GM23338 (cell line): ENCODE results near the gene ATG4C. TPM values are rescaled to one million over a fixed set of nuclear protein-coding genes. Genes with fewer than 3 reads are reported as not detected.

Experiments used
- ATAC-seq: fragments of 200-7000 bp; cut with Tn5 transposase; 3 replicates; pipeline ENCODE4 v1.9.1; 2020
- DNase-seq: peaks from one replicate; pipeline ENCODE4 v3.0.0-alpha.2; 2015; ENCODE audit warnings: low spot score
- H2AFZ ChIP-seq: fragments of 200-600 bp; sonication (generic); 2 replicates; pipeline ENCODE4 v1.8.0; 2016; ENCODE audit warnings: antibody characterized with exemption, mild to moderate bottlenecking, moderate library complexity
- H3F3A ChIP-seq: fragments of 200-600 bp; sonication (generic); replicated peaks from 2 replicates; pipeline ENCODE4 v1.8.0; 2017; ENCODE audit warnings: antibody characterized with exemption, mixed run types, low read depth
- H3K27ac ChIP-seq: fragments of 200-600 bp; sonication (generic); 2 replicates; pipeline ENCODE4 v1.6.1; 2016; ENCODE audit warnings: low read depth
- H3K27me3 ChIP-seq: fragments of 200-600 bp; sonication (generic); 2 replicates; pipeline ENCODE4 v1.8.0; 2016; ENCODE audit warnings: mild to moderate bottlenecking, mixed run types, moderate library complexity; ENCODE audit not compliant: insufficient read depth
- H3K36me3 ChIP-seq: fragments of 200-600 bp; sonication (generic); 2 replicates; pipeline ENCODE4 v1.8.0; 2016; ENCODE audit warnings: mild to moderate bottlenecking; ENCODE audit not compliant: insufficient read depth
- H3K4me1 ChIP-seq: fragments of 200-600 bp; sonication (generic); 2 replicates; pipeline ENCODE4 v1.8.0; 2016; ENCODE audit warnings: mild to moderate bottlenecking, moderate library complexity; ENCODE audit not compliant: insufficient read depth
- H3K4me2 ChIP-seq: fragments of 200-600 bp; sonication (generic); 2 replicates; pipeline ENCODE4 v1.7.1; 2017; ENCODE audit warnings: mixed run types
- H3K4me3 ChIP-seq: fragments of 200-600 bp; sonication (generic); 2 replicates; pipeline ENCODE4 v1.6.1; 2016; ENCODE audit warnings: mixed run types
- H3K79me2 ChIP-seq: fragments of 200-600 bp; sonication (generic); replicated peaks from 2 replicates; pipeline ENCODE4 v1.8.0; 2017; ENCODE audit warnings: mild to moderate bottlenecking; ENCODE audit not compliant: insufficient read depth
- H3K9me2 ChIP-seq: fragments of 200-600 bp; sonication (generic); 2 replicates; pipeline ENCODE4 v1.8.0; 2017; ENCODE audit not compliant: insufficient read depth
- H4K20me1 ChIP-seq: fragments of 200-600 bp; sonication (generic); replicated peaks from 2 replicates; pipeline ENCODE4 v1.8.0; 2017; ENCODE audit warnings: mild to moderate bottlenecking; ENCODE audit not compliant: insufficient read depth
- H3K27ac Mint-ChIP-seq: 2 replicates; pipeline ENCODE4 v1.8.0; 2020; ENCODE audit warnings: inconsistent platforms, mild to moderate bottlenecking, moderate library complexity, mixed read lengths
- H3K27me3 Mint-ChIP-seq: 3 replicates; pipeline ENCODE4 v1.8.0; 2022; ENCODE audit warnings: low read depth, mild to moderate bottlenecking, moderate library complexity, mixed read lengths, inconsistent platforms; ENCODE audit not compliant: insufficient read depth, poor library complexity
- H3K36me3 Mint-ChIP-seq: 3 replicates; pipeline ENCODE4 v1.8.0; 2021; ENCODE audit warnings: low read depth, mild to moderate bottlenecking, inconsistent platforms, moderate library complexity, mixed read lengths
- H3K4me1 Mint-ChIP-seq: 3 replicates; pipeline ENCODE4 v1.8.0; 2020; ENCODE audit warnings: mild to moderate bottlenecking, inconsistent platforms, mixed read lengths
- H3K4me3 Mint-ChIP-seq: 3 replicates; pipeline ENCODE4 v1.8.0; 2021; ENCODE audit warnings: moderate library complexity, mild to moderate bottlenecking, inconsistent platforms, mixed read lengths
- H3K9me3 Mint-ChIP-seq: 3 replicates; pipeline ENCODE4 v1.8.0; 2020; ENCODE audit warnings: moderate library complexity, mild to moderate bottlenecking, inconsistent platforms, mixed read lengths
- CREB1 ChIP-seq: fragments of 250-450 bp; sonication (Bioruptor Pico); IDR thresholded peaks from 2 replicates; pipeline ENCODE4 v1.5.0; 2020; ENCODE audit warnings: low read depth, mild to moderate bottlenecking, moderate library complexity
- EZH2phosphoT487 ChIP-seq: fragments of 200-600 bp; sonication (generic); IDR thresholded peaks from one replicate; pipeline ENCODE4 v1.8.1; 2018; ENCODE audit warnings: antibody characterized with exemption; ENCODE audit not compliant: unreplicated experiment
- NANOG ChIP-seq: IDR thresholded peaks from 2 replicates; pipeline ENCODE4 v1.6.1; 2016; ENCODE audit warnings: antibody characterized with exemption, borderline replicate concordance
- ZNF114 ChIP-seq: fragments of 250-450 bp; sonication (Bioruptor Pico); IDR thresholded peaks from 2 replicates; pipeline ENCODE4 v1.5.0; 2020; ENCODE audit warnings: mild to moderate bottlenecking, moderate library complexity
- ZNF331 ChIP-seq: fragments of 250-450 bp; sonication (Bioruptor Pico); IDR thresholded peaks from 2 replicates; pipeline ENCODE4 v1.5.0; 2020; ENCODE audit warnings: low read depth, mild to moderate bottlenecking, moderate library complexity
- polyA plus RNA-seq: library from polyadenylated mRNA; unstranded; fragments of >200 nt; fragmentation: Nextera tagmentation; extraction: Ambion mirVana; gene quantifications from 2 replicates; pipeline ENCODE4 v1.2.1, GENCODE V29; 2016
- total RNA-seq: library from RNA; depleted of rRNA; stranded (reverse); fragments of >200 nt; shearing (Covaris generic); gene quantifications from 2 replicates; pipeline ENCODE4 v1.2.3, GENCODE V29; 2014
- TF ChIP-seq, protein P1 (sequence below): IDR thresholded peaks from one replicate; pipeline ENCODE4 v1.6.1; 2018; ENCODE audit warnings: antibody characterized with exemption; ENCODE audit not compliant: unreplicated experiment
- TF ChIP-seq, protein P2 (sequence below): IDR thresholded peaks from 2 replicates; pipeline ENCODE4 v1.6.1; 2016; ENCODE audit warnings: antibody characterized with exemption
- TF ChIP-seq, protein P3 (sequence below), 2 experiments: fragments of 200-600 bp in 1 of 2; sonication (generic) in 1 of 2; conservative IDR thresholded peaks; 2 replicates each; pipeline versions ENCODE4 v1.5.1 to v1.6.1; 2016 to 2017; ENCODE audit warnings: antibody characterized with exemption in 2 of 2, low read depth in 2 of 2, mild to moderate bottlenecking in 2 of 2, moderate library complexity in 1 of 2
- TF ChIP-seq, protein P4 (sequence below): fragments of 250-450 bp; sonication (Bioruptor Pico); IDR thresholded peaks from 2 replicates; pipeline ENCODE4 v1.5.0; 2020; ENCODE audit warnings: mild to moderate bottlenecking, moderate library complexity

Gene ATG4C
- total and polyA plus RNA-seq, 2 experiments from 2014 or later, result 15.7 to 18.6 TPM

DNA sequence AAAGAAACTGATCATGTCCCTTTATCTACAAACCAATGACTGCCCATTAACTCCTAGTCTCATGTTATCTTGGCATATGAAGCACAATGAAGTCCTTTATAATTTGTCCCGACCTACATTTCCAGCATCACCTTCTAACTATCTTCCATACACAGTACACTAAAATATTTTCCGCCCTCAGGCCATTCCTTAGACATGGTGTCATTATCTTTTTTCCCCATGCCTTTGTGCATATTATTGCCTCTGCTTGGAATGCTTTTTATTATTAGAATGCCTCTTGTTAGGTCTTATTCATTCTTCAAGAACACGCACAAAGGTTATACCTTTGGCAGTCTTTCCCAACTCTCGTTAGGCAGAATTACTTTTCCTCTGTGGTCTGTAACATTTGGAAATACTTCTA is 39.6 kb downstream of the ATG4C start:
- Histone ChIP-seq H3K36me3 (no peaks in the 10 kb centered on the region), H3K79me2 (no peaks in the 10 kb centered on the region), H3F3A (no peaks in the 10 kb centered on the region), H4K20me1 (no peaks in the 10 kb centered on the region), H3K27me3 (no peaks in the 10 kb centered on the region), H3K27ac (no peak overlapping the region), H3K4me3 (no peak overlapping the region), H2AFZ (no peak overlapping the region), H3K9me2 (no peaks in the 10 kb centered on the region), H3K4me2 (no peak overlapping the region), H3K4me1 (no peaks in the 10 kb centered on the region)
- peaks cover 5% of the 10 kb centered on the region for H3K4me1 Mint-ChIP-seq
- no peak overlapping the region for H3K4me3 Mint-ChIP-seq
- H3K9me3 Mint-ChIP-seq, result no peaks in the 10 kb centered on the region; the same call in 1 of the 3 replicates
- H3K27ac Mint-ChIP-seq, result no peak overlapping the region
- DNase-seq (no peak), ATAC-seq (no peak)
- peaks cover 27% of the 10 kb centered on the region for H3K36me3 Mint-ChIP-seq
- TF ChIP-seq, protein P1, sequence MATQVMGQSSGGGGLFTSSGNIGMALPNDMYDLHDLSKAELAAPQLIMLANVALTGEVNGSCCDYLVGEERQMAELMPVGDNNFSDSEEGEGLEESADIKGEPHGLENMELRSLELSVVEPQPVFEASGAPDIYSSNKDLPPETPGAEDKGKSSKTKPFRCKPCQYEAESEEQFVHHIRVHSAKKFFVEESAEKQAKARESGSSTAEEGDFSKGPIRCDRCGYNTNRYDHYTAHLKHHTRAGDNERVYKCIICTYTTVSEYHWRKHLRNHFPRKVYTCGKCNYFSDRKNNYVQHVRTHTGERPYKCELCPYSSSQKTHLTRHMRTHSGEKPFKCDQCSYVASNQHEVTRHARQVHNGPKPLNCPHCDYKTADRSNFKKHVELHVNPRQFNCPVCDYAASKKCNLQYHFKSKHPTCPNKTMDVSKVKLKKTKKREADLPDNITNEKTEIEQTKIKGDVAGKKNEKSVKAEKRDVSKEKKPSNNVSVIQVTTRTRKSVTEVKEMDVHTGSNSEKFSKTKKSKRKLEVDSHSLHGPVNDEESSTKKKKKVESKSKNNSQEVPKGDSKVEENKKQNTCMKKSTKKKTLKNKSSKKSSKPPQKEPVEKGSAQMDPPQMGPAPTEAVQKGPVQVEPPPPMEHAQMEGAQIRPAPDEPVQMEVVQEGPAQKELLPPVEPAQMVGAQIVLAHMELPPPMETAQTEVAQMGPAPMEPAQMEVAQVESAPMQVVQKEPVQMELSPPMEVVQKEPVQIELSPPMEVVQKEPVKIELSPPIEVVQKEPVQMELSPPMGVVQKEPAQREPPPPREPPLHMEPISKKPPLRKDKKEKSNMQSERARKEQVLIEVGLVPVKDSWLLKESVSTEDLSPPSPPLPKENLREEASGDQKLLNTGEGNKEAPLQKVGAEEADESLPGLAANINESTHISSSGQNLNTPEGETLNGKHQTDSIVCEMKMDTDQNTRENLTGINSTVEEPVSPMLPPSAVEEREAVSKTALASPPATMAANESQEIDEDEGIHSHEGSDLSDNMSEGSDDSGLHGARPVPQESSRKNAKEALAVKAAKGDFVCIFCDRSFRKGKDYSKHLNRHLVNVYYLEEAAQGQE, result no peak
- TF ChIP-seq CREB1 (no peak), ZNF331 (no peak)
- TF ChIP-seq, protein P2, sequence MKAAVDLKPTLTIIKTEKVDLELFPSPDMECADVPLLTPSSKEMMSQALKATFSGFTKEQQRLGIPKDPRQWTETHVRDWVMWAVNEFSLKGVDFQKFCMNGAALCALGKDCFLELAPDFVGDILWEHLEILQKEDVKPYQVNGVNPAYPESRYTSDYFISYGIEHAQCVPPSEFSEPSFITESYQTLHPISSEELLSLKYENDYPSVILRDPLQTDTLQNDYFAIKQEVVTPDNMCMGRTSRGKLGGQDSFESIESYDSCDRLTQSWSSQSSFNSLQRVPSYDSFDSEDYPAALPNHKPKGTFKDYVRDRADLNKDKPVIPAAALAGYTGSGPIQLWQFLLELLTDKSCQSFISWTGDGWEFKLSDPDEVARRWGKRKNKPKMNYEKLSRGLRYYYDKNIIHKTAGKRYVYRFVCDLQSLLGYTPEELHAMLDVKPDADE, result no peak
- peaks cover 2% of the 10 kb centered on the region for H3K27me3 Mint-ChIP-seq

DNA sequence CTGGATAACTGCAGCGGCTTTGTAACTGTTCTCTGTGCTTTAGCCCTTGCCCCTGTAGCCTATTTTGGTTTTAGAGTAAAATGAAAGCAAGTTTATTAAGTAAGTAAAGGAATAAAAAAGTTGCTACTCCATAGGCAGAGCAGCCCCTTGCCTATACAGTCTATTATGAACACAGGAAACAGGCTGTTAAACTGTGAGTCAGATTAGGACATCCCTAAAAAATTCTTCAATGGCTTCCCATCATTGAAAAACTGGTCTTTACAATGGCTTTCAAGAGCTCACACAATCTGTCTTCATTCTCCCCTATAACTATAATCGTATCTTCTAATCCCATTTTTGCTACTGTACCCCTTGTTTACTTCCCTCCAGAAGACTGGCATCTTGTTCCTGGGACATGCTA is 43.0 kb downstream of the ATG4C start:
- no peaks in the 10 kb centered on the region for H3K36me3 ChIP-seq
- H3K9me3 Mint-ChIP-seq, result no peaks in the 10 kb centered on the region; the same call in 1 of the 3 replicates
- H3K27me3 ChIP-seq, result no peaks in the 10 kb centered on the region
- H3K9me2 ChIP-seq, result no peaks in the 10 kb centered on the region
- DNase-seq (no peak), ATAC-seq (no peak)
- H3K4me1 ChIP-seq, result no peaks in the 10 kb centered on the region
- no peak overlapping the region for H2AFZ ChIP-seq
- H3F3A ChIP-seq, result no peaks in the 10 kb centered on the region
- no peak overlapping the region for H3K27ac ChIP-seq
- no peak overlapping the region for H3K4me3 ChIP-seq
- H3K4me2 ChIP-seq, result no peak overlapping the region
- H3K4me3 Mint-ChIP-seq, result no peak overlapping the region; the same call in 2 of the 3 replicates
- H3K4me1 Mint-ChIP-seq, result peaks cover 5% of the 10 kb centered on the region
- no peaks in the 10 kb centered on the region for H4K20me1 ChIP-seq
- H3K36me3 Mint-ChIP-seq, result peaks cover 29% of the 10 kb centered on the region
- no peak overlapping the region for H3K27ac Mint-ChIP-seq
- H3K79me2 ChIP-seq, result no peaks in the 10 kb centered on the region
- H3K27me3 Mint-ChIP-seq, result peaks cover 2% of the 10 kb centered on the region
- TF ChIP-seq NANOG (no peak), ZNF114 (CRISPR knock-in tag) (no peak), EZH2phosphoT487 (no peak), ZNF331 (no peak)
- TF ChIP-seq, protein P3, sequence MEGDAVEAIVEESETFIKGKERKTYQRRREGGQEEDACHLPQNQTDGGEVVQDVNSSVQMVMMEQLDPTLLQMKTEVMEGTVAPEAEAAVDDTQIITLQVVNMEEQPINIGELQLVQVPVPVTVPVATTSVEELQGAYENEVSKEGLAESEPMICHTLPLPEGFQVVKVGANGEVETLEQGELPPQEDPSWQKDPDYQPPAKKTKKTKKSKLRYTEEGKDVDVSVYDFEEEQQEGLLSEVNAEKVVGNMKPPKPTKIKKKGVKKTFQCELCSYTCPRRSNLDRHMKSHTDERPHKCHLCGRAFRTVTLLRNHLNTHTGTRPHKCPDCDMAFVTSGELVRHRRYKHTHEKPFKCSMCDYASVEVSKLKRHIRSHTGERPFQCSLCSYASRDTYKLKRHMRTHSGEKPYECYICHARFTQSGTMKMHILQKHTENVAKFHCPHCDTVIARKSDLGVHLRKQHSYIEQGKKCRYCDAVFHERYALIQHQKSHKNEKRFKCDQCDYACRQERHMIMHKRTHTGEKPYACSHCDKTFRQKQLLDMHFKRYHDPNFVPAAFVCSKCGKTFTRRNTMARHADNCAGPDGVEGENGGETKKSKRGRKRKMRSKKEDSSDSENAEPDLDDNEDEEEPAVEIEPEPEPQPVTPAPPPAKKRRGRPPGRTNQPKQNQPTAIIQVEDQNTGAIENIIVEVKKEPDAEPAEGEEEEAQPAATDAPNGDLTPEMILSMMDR (conservative IDR thresholded peaks at IDR 0.05; ENCODE audit: low read depth in 2 of 2), result no peak
- TF ChIP-seq, protein P4, sequence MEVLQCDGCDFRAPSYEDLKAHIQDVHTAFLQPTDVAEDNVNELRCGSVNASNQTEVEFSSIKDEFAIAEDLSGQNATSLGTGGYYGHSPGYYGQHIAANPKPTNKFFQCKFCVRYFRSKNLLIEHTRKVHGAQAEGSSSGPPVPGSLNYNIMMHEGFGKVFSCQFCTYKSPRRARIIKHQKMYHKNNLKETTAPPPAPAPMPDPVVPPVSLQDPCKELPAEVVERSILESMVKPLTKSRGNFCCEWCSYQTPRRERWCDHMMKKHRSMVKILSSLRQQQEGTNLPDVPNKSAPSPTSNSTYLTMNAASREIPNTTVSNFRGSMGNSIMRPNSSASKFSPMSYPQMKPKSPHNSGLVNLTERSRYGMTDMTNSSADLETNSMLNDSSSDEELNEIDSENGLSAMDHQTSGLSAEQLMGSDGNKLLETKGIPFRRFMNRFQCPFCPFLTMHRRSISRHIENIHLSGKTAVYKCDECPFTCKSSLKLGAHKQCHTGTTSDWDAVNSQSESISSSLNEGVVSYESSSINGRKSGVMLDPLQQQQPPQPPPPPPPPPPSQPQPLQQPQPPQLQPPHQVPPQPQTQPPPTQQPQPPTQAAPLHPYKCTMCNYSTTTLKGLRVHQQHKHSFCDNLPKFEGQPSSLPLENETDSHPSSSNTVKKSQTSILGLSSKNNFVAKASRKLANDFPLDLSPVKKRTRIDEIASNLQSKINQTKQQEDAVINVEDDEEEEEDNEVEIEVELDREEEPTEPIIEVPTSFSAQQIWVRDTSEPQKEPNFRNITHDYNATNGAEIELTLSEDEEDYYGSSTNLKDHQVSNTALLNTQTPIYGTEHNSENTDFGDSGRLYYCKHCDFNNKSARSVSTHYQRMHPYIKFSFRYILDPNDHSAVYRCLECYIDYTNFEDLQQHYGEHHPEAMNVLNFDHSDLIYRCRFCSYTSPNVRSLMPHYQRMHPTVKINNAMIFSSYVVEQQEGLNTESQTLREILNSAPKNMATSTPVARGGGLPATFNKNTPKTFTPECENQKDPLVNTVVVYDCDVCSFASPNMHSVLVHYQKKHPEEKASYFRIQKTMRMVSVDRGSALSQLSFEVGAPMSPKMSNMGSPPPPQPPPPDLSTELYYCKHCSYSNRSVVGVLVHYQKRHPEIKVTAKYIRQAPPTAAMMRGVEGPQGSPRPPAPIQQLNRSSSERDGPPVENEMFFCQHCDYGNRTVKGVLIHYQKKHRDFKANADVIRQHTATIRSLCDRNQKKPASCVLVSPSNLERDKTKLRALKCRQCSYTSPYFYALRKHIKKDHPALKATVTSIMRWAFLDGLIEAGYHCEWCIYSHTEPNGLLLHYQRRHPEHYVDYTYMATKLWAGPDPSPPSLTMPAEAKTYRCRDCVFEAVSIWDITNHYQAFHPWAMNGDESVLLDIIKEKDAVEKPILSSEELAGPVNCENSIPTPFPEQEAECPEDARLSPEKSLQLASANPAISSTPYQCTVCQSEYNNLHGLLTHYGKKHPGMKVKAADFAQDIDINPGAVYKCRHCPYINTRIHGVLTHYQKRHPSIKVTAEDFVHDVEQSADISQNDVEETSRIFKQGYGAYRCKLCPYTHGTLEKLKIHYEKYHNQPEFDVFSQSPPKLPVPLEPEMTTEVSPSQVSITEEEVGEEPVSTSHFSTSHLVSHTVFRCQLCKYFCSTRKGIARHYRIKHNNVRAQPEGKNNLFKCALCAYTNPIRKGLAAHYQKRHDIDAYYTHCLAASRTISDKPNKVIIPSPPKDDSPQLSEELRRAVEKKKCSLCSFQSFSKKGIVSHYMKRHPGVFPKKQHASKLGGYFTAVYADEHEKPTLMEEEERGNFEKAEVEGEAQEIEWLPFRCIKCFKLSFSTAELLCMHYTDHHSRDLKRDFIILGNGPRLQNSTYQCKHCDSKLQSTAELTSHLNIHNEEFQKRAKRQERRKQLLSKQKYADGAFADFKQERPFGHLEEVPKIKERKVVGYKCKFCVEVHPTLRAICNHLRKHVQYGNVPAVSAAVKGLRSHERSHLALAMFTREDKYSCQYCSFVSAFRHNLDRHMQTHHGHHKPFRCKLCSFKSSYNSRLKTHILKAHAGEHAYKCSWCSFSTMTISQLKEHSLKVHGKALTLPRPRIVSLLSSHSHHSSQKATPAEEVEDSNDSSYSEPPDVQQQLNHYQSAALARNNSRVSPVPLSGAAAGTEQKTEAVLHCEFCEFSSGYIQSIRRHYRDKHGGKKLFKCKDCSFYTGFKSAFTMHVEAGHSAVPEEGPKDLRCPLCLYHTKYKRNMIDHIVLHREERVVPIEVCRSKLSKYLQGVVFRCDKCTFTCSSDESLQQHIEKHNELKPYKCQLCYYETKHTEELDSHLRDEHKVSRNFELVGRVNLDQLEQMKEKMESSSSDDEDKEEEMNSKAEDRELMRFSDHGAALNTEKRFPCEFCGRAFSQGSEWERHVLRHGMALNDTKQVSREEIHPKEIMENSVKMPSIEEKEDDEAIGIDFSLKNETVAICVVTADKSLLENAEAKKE (CRISPR knock-in tag), result no peak
